ENCODE results near the gene GASK1A. TPM values are rescaled to one million over a fixed set of nuclear protein-coding genes. Genes with fewer than 3 reads are reported as not detected.

The GASK1A gene
- total RNA-seq, 1 experiment from 2014 or later = 5.4 TPM

DNA sequence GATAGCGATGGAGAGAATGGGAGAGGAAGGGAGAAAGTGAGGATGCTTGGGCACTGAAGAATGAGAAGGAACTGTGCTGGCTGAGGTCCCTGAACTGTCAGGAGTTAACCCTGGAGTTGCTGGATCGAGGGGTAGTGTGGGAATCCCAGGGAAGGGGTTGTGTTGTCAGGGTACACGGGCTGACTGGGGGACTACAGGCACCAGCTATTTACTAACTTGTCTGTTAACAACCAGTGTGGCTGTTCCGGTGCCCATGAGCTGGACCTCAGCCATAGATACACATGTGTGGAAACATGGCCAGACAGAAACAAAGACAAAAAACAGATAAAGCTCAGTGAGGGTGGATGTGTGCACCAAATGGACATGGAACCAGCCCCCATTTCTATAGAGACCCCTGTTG, 55.1 kb downstream of the GASK1A start:
- Histone ChIP-seq H2AK5ac (ENCODE audit: insufficient read length, low read length) (no peak overlapping the region), H4K20me1 (ENCODE audit: control insufficient read depth, insufficient read depth, insufficient read length) (no peaks in the 10 kb centered on the region), H3K27ac (ENCODE audit: insufficient read length, low read depth, low read length) (no peak overlapping the region), H2BK20ac (ENCODE audit: low read depth, low read length, poor library complexity, severe bottlenecking) (no peak overlapping the region), H3K79me2 (ENCODE audit: insufficient read depth, low read length) (no peaks in the 10 kb centered on the region), H4K5ac (ENCODE audit: insufficient read length, low read depth, low read length) (no peak overlapping the region), H3K4me2 (ENCODE audit: insufficient read depth, insufficient read length, low read length) (no peak overlapping the region), H3K23ac (ENCODE audit: insufficient read length, low read depth, low read length) (no peak overlapping the region), H3K18ac (ENCODE audit: insufficient read length, low read depth, low read length) (no peak overlapping the region), H3K79me1 (ENCODE audit: insufficient read depth, low read depth, low read length, poor library complexity, severe bottlenecking) (no peaks in the 10 kb centered on the region), H3K56ac (ENCODE audit: insufficient read length, low read depth, low read length) (no peak overlapping the region), H3K9ac (ENCODE audit: extremely low read depth, insufficient read length, low read length) (no peak overlapping the region), H4K91ac (ENCODE audit: insufficient read length, low read depth, low read length) (no peak overlapping the region), H3T11ph (ENCODE audit: low read length) (no peak overlapping the region), H2BK15ac (ENCODE audit: low read depth, low read length) (no peak overlapping the region), H4K8ac (replicated peaks; ENCODE audit: insufficient read length, low read depth, low read length) (no peak overlapping the region), H2AFZ (ENCODE audit: low read length) (no peak overlapping the region), H3K9me3 (ENCODE audit: control insufficient read depth, low read depth, low read length) (no peaks in the 10 kb centered on the region), H2BK120ac (ENCODE audit: low read depth, low read length, poor library complexity, severe bottlenecking) (no peak overlapping the region), H3K4ac (ENCODE audit: low read depth, low read length) (no peak overlapping the region), H3K14ac (ENCODE audit: insufficient read depth, low read length) (no peak overlapping the region), H2BK12ac (ENCODE audit: insufficient read length, low read depth, low read length) (no peak overlapping the region), H3K23me2 (ENCODE audit: insufficient read length, low read depth, low read length, poor library complexity, severe bottlenecking) (no peaks in the 10 kb centered on the region), H3K27me3 (ENCODE audit: insufficient read depth, low read length) (no peaks in the 10 kb centered on the region), H2BK5ac (ENCODE audit: insufficient read length, low read length) (no peak overlapping the region), H3K4me1 (ENCODE audit: insufficient read depth, low read length) (no peaks in the 10 kb centered on the region)
- WGBS (ENCODE audit: extremely low coverage, insufficient read length, low lambda C conversion rate) = 100% methylated on average over 1 of the region's 4 CpGs
- no peak overlapping the region for H3K4me3 Mint-ChIP-seq
- no peaks in the 10 kb centered on the region for H3K36me3 Mint-ChIP-seq (ENCODE audit: insufficient read depth in 1 of 3, low read depth in 3 of 3)
- DNase-seq = no peak
- H3K27ac Mint-ChIP-seq = no peak overlapping the region
- no peaks in the 10 kb centered on the region for H3K4me1 Mint-ChIP-seq
- H3K9me3 Mint-ChIP-seq = no peaks in the 10 kb centered on the region
- TF ChIP-seq, protein P1, sequence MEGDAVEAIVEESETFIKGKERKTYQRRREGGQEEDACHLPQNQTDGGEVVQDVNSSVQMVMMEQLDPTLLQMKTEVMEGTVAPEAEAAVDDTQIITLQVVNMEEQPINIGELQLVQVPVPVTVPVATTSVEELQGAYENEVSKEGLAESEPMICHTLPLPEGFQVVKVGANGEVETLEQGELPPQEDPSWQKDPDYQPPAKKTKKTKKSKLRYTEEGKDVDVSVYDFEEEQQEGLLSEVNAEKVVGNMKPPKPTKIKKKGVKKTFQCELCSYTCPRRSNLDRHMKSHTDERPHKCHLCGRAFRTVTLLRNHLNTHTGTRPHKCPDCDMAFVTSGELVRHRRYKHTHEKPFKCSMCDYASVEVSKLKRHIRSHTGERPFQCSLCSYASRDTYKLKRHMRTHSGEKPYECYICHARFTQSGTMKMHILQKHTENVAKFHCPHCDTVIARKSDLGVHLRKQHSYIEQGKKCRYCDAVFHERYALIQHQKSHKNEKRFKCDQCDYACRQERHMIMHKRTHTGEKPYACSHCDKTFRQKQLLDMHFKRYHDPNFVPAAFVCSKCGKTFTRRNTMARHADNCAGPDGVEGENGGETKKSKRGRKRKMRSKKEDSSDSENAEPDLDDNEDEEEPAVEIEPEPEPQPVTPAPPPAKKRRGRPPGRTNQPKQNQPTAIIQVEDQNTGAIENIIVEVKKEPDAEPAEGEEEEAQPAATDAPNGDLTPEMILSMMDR (conservative IDR thresholded peaks at IDR 0.05) = no peak
- H3K27me3 Mint-ChIP-seq (ENCODE audit: low read depth) = no peaks in the 10 kb centered on the region

All from H9 (cell line).